Neural cell (in vitro differentiated cells): ENCODE data around the gene TAOK3.
A peak's percentile ranks its signal among the peaks of the same experiment; 100 is the strongest.

Source experiments
- EP300 ChIP-seq: fragments of 450-650 bp; conservative IDR thresholded peaks from 2 replicates; pipeline ENCODE4 v1.6.1; 2014; ENCODE audit warnings: antibody characterized with exemption, mild to moderate bottlenecking, moderate library complexity; ENCODE audit not compliant: poor library complexity, severe bottlenecking
- EZH2 ChIP-seq: fragments of 200-600, 300-800 bp; shearing (Covaris generic), sonication (generic); IDR thresholded peaks from 2 replicates; pipeline ENCODE4 v1.6.1; 2014; ENCODE audit warnings: antibody characterized with exemption, low read length, borderline replicate concordance, mild to moderate bottlenecking; ENCODE audit not compliant: insufficient read depth, poor library complexity, severe bottlenecking
- MXI1 ChIP-seq: fragments of 450-650 bp; conservative IDR thresholded peaks from 2 replicates; pipeline ENCODE4 v1.6.1; 2014; ENCODE audit warnings: antibody characterized with exemption, mild to moderate bottlenecking; ENCODE audit not compliant: poor library complexity, severe bottlenecking
- POLR2AphosphoS5 ChIP-seq: IDR thresholded peaks from 2 replicates; pipeline ENCODE4 v1.6.1; 2012
- RAD21 ChIP-seq: fragments of 450-650 bp; conservative IDR thresholded peaks from 2 replicates; pipeline ENCODE4 v1.6.1; 2014; ENCODE audit warnings: antibody characterized with exemption, mild to moderate bottlenecking, moderate library complexity
- SMC3 ChIP-seq: fragments of 450-650 bp; conservative IDR thresholded peaks from 2 replicates; pipeline ENCODE4 v1.6.1; 2014; ENCODE audit warnings: antibody characterized with exemption, mild to moderate bottlenecking, moderate library complexity; ENCODE audit not compliant: poor library complexity
- TAF1 ChIP-seq: IDR thresholded peaks from 2 replicates; pipeline ENCODE4 v1.6.1; 2012; ENCODE audit warnings: low read depth
- TF ChIP-seq, protein P1 (sequence below): fragments of 450-650 bp; IDR thresholded peaks from 2 replicates; pipeline ENCODE4 v1.5.1; 2014; ENCODE audit warnings: antibody characterized with exemption, mild to moderate bottlenecking, moderate library complexity; ENCODE audit not compliant: poor library complexity, severe bottlenecking
- TF ChIP-seq, protein P2 (sequence below): IDR thresholded peaks from 2 replicates; pipeline ENCODE4 v1.6.1; 2012; ENCODE audit warnings: borderline replicate concordance

DNA sequence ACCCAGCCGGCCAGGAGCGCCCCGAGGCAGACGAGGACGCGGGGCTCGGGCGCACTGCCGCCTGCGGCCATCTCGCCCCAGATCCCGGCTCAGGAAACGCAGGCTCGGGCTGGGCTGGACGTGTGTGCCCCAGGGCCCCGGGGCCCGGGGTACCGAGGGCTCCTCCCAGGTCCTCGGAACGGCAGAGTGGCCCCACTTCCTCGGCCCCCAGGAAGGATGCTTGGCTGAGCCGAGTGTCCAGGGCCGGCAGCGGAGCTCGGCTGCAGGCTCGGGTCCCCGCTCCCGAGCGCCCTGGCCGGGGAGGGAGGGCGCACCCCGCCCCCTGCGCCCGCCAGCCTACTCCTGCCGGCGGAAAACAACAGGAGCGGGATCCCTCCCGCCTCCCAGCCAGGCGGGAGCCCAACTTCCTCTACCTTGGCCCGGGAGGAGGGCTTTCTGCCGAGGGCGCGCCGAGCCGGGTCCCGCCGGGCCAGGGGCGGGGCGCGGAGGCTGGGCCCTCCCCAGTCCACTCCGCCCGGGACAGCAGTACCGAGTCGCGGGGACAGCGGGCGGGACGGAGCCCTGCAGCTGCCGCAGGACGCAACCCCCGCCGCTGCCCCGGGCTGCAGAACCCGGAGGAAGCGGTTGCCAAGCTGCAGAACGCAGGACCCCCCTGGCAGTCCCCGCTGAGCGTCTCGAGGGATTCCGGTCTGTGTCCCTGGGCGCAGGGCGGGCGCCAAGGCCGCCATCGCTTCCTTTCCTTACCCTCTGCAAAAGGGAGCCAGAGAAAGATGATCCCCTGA is 268.9 kb downstream of the TAOK3 start, which contains the start of gene VSIG10:
- TF ChIP-seq EP300 (no peak), POLR2AphosphoS5 (peak; percentile 5), EZH2 (no peak), MXI1 (no peak), TAF1 (no peak), SMC3 (no peak), RAD21 (no peak)
- TF ChIP-seq, protein P1, sequence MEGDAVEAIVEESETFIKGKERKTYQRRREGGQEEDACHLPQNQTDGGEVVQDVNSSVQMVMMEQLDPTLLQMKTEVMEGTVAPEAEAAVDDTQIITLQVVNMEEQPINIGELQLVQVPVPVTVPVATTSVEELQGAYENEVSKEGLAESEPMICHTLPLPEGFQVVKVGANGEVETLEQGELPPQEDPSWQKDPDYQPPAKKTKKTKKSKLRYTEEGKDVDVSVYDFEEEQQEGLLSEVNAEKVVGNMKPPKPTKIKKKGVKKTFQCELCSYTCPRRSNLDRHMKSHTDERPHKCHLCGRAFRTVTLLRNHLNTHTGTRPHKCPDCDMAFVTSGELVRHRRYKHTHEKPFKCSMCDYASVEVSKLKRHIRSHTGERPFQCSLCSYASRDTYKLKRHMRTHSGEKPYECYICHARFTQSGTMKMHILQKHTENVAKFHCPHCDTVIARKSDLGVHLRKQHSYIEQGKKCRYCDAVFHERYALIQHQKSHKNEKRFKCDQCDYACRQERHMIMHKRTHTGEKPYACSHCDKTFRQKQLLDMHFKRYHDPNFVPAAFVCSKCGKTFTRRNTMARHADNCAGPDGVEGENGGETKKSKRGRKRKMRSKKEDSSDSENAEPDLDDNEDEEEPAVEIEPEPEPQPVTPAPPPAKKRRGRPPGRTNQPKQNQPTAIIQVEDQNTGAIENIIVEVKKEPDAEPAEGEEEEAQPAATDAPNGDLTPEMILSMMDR: no peak
- TF ChIP-seq, protein P2, sequence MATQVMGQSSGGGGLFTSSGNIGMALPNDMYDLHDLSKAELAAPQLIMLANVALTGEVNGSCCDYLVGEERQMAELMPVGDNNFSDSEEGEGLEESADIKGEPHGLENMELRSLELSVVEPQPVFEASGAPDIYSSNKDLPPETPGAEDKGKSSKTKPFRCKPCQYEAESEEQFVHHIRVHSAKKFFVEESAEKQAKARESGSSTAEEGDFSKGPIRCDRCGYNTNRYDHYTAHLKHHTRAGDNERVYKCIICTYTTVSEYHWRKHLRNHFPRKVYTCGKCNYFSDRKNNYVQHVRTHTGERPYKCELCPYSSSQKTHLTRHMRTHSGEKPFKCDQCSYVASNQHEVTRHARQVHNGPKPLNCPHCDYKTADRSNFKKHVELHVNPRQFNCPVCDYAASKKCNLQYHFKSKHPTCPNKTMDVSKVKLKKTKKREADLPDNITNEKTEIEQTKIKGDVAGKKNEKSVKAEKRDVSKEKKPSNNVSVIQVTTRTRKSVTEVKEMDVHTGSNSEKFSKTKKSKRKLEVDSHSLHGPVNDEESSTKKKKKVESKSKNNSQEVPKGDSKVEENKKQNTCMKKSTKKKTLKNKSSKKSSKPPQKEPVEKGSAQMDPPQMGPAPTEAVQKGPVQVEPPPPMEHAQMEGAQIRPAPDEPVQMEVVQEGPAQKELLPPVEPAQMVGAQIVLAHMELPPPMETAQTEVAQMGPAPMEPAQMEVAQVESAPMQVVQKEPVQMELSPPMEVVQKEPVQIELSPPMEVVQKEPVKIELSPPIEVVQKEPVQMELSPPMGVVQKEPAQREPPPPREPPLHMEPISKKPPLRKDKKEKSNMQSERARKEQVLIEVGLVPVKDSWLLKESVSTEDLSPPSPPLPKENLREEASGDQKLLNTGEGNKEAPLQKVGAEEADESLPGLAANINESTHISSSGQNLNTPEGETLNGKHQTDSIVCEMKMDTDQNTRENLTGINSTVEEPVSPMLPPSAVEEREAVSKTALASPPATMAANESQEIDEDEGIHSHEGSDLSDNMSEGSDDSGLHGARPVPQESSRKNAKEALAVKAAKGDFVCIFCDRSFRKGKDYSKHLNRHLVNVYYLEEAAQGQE: no peak
